ENCODE data around the gene DSCAML1.

DNA sequence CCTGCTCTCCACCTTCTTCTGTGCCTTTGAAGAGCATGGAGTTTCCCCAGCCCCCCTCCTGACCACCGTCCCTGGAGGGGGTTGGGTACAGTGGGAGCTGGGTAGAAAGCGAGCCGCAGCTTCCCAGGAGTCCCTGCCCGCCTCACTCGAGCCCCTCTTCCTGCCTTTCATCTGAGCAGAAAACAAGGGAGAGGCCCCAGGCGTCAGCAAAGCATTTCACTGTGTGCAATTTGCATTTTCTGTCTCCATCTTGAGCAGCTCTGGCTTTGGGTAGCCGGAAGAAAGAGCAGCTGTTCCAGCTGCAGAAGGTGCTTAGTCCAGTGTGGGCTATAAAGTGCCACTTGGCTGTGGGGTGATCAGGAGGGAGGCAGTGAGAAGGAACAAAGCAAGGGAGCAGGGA lies 239.7 kb downstream of the DSCAML1 start:
- TF ChIP-seq NR3C1 (CRISPR knock-in tag; conservative IDR thresholded peaks at IDR 0.05; ENCODE audit: low read depth) (no peak), MYBL2 (CRISPR knock-in tag; IDR thresholded peaks at IDR 0.05) (no peak), CREB1 (CRISPR knock-in tag; IDR thresholded peaks at IDR 0.05) (no peak), ZNF317 (CRISPR knock-in tag; IDR thresholded peaks at IDR 0.05; ENCODE audit: borderline replicate concordance, low read depth) (no peak), TCF7 (CRISPR knock-in tag; IDR thresholded peaks at IDR 0.05; ENCODE audit: low read depth) (no peak), SP1 (CRISPR knock-in tag; conservative IDR thresholded peaks at IDR 0.05) (no peak), CBFB (CRISPR knock-in tag; IDR thresholded peaks at IDR 0.05; ENCODE audit: low read depth) (no peak), TEAD4 (CRISPR knock-in tag; IDR thresholded peaks at IDR 0.05) (no peak)
- TF ChIP-seq, protein P1, sequence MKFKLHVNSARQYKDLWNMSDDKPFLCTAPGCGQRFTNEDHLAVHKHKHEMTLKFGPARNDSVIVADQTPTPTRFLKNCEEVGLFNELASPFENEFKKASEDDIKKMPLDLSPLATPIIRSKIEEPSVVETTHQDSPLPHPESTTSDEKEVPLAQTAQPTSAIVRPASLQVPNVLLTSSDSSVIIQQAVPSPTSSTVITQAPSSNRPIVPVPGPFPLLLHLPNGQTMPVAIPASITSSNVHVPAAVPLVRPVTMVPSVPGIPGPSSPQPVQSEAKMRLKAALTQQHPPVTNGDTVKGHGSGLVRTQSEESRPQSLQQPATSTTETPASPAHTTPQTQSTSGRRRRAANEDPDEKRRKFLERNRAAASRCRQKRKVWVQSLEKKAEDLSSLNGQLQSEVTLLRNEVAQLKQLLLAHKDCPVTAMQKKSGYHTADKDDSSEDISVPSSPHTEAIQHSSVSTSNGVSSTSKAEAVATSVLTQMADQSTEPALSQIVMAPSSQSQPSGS (CRISPR knock-in tag; IDR thresholded peaks at IDR 0.05; ENCODE audit: borderline replicate concordance, low read depth): no peak
- TF ChIP-seq, protein P2, sequence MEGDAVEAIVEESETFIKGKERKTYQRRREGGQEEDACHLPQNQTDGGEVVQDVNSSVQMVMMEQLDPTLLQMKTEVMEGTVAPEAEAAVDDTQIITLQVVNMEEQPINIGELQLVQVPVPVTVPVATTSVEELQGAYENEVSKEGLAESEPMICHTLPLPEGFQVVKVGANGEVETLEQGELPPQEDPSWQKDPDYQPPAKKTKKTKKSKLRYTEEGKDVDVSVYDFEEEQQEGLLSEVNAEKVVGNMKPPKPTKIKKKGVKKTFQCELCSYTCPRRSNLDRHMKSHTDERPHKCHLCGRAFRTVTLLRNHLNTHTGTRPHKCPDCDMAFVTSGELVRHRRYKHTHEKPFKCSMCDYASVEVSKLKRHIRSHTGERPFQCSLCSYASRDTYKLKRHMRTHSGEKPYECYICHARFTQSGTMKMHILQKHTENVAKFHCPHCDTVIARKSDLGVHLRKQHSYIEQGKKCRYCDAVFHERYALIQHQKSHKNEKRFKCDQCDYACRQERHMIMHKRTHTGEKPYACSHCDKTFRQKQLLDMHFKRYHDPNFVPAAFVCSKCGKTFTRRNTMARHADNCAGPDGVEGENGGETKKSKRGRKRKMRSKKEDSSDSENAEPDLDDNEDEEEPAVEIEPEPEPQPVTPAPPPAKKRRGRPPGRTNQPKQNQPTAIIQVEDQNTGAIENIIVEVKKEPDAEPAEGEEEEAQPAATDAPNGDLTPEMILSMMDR (IDR thresholded peaks at IDR 0.05): no peak
- TF ChIP-seq, protein P3, sequence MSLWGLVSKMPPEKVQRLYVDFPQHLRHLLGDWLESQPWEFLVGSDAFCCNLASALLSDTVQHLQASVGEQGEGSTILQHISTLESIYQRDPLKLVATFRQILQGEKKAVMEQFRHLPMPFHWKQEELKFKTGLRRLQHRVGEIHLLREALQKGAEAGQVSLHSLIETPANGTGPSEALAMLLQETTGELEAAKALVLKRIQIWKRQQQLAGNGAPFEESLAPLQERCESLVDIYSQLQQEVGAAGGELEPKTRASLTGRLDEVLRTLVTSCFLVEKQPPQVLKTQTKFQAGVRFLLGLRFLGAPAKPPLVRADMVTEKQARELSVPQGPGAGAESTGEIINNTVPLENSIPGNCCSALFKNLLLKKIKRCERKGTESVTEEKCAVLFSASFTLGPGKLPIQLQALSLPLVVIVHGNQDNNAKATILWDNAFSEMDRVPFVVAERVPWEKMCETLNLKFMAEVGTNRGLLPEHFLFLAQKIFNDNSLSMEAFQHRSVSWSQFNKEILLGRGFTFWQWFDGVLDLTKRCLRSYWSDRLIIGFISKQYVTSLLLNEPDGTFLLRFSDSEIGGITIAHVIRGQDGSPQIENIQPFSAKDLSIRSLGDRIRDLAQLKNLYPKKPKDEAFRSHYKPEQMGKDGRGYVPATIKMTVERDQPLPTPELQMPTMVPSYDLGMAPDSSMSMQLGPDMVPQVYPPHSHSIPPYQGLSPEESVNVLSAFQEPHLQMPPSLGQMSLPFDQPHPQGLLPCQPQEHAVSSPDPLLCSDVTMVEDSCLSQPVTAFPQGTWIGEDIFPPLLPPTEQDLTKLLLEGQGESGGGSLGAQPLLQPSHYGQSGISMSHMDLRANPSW (CRISPR knock-in tag; conservative IDR thresholded peaks at IDR 0.05; ENCODE audit: low read depth): no peak
